Astrocyte of the spinal cord (primary cell): ENCODE measurements around the gene ADCK1.

Experiments
- DNase-seq: peaks from one replicate; pipeline ENCODE4 v3.0.0; 2011; ENCODE audit warnings: low read depth, low spot score
- H3K4me3 ChIP-seq: 2 replicates; pipeline ENCODE4 v1.5.1; 2011; ENCODE audit warnings: low read depth, mild to moderate bottlenecking, low read length, moderate library complexity
- CTCF ChIP-seq: IDR thresholded peaks from 2 replicates; pipeline ENCODE4 v1.5.1; 2012; ENCODE audit warnings: low read depth, mild to moderate bottlenecking, low read length, inconsistent platforms
- in situ Hi-C: cut with HindIII; loops from 2 replicates; pipeline ENCODE4 v1.10.0; 2017; ENCODE audit warnings: low sequenced_read_pairs

ADCK1 gene

GRCh38 chr14:77862154-77862786 is 62.4 kb downstream of the ADCK1 start:
- in situ Hi-C loops: no loop called here
- peak; percentile 99 for TF ChIP-seq CTCF
- H3K4me3 ChIP-seq: no peak overlapping the region
- DNase-seq: peak; percentile 65

DNA sequence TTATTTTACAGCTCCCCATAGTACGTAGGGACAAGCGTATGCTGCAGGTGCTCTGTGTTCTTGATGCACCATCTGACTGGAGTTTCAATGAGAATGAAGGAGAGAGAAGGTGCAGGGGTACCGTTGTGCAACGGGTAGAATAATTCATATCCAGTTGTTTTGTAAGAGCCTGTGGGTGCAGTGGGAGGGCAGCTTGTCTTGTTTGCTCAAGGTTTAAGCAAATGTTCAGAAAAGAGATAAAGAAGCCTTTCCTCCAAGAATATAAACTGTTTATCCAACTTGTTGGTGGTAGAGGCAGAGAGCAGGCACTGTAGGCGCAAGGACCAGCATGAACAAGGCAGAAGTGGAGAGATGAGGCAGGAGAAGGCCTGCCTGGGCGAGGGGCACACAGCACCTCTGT is 64.2 kb downstream of the ADCK1 start:
- in situ Hi-C loops: no loop called here
- no peak for DNase-seq

DNA sequence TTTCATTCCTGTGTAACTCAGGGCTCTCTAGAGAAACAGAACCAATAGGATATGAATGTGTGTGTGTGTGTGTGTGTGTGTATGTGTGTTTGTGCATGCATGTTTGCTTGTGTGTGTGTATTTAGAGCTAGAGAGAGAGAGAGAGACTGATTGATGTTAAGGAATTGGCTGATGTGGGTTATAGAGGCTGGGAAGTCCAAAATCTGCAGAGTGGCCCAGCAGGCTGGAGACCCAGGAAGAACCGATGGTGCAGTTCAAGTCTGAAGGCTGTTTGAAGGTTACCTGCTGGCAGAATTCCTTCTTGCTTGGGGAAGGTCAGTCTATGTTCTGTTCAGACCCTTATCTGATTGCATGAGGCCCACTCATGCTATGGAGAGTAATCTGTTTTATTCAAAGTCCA is 64.7 kb downstream of the ADCK1 start:
- H3K4me3 ChIP-seq: no peak overlapping the region
- in situ Hi-C loops: no loop called here
- no peak for DNase-seq
- TF ChIP-seq CTCF: no peak

More for the DNA sequence above, 64.2 kb downstream of the ADCK1 start:
- no peak for TF ChIP-seq CTCF
- no peak overlapping the region for H3K4me3 ChIP-seq

DNA sequence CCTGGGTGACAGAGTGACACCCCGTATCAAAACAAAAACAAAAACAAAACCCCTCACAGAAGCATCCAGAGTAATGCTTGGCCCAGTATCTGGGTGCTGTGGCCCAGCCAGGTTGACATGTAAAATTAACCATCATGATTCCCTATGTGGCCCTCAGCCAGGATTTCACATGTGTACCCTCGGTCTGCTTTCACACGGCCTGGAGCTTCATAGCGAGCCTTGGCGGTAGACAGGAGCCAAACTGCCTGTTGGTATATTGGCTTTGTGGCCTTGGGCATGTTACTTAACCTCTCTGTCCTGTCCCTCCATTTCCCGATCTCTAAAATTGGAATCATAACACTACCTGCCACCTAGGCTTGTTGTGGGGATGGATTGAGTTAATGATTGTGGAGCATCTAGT is 65.5 kb downstream of the ADCK1 start:
- DNase-seq: no peak
- H3K4me3 ChIP-seq: no peak overlapping the region
- no peak for TF ChIP-seq CTCF
- in situ Hi-C loops: no loop called here

DNA sequence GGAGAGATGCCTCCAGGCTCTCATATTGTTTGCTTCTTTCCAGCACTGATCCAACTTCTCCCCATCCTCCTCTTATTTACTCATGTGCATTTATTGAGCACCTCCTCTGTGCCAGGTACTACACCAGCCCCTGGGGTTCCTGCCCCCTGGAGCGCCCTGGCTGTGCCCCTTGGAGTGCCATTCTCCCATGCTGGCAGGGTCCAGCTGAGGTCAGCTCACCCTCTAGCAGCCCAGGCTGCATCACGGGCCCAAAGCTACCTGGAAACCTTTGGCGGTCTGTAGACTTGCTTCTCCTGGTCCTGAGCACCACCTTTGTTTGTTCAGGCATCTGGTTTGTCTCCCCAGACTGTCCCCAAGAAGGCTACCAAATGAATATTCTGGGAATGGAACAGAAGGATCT is 67.0 kb downstream of the ADCK1 start:
- no peak for DNase-seq
- in situ Hi-C loops: no loop called here
- no peak overlapping the region for H3K4me3 ChIP-seq
- no peak for TF ChIP-seq CTCF

DNA sequence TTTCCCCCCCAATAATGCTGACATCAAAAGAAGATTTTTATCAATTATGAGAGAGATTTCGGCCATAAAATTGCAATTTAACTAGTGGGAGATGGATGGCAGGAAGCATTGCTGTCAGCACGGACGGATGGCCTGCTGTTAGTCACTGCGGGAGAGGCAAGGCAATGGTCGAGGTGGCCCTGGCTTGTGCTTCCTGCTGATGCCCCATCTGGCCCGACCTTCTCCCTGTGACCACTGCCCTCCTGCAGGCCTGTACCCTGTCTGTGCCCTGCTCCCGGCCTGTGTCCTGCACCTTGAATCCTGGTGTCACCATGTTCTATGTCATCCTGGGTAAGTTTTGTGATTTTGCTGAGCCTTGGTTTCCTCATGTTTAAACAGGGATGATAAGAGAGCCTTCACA is 67.6 kb downstream of the ADCK1 start:
- DNase-seq: no peak
- no peak overlapping the region for H3K4me3 ChIP-seq
- in situ Hi-C loops: no loop called here
- TF ChIP-seq CTCF: no peak
